ENCODE measurements around the gene POLA2. TPM values are rescaled to one million over a fixed set of nuclear protein-coding genes. Genes with fewer than 3 reads are reported as not detected.
"Not testable (repeated sequence)": the region's sequence is repeated elsewhere in the genome, so short reads cannot be mapped to it uniquely, and the experiment has no call there.

The POLA2 gene
- total RNA-seq, 2 experiments from 2014 or later, result 79.8 to 89.5 TPM

DNA sequence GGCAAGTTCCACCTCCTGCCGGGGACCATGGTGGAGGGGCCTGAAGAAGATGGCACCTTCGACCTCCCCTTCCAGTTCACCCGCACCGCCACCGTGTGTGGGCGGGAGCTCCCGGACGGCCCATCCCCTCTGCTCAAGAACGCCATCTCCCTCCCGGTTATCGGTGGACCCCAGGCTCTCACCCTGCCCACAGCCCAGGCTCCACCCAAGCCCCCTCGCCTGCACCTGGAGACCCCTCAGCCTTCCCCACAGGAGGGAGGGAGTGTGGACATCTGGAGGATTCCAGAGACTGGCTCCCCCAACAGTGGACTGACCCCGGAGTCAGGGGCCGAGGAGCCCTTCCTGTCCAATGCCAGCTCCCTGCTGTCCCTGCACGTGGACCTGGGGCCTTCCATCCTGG is 59.3 kb downstream of the POLA2 start:
- CTCF ChIA-PET, result interaction anchor here (0.7 to 2.3 kb wide), 3 partner anchors 9 to 71 kb away, joined by 4 to 12 read pairs (median 4); no protein-coding TSS in a partner anchor
- H3K4me1 Mint-ChIP-seq, result no peaks in the 10 kb centered on the region
- H3K36me3 Mint-ChIP-seq, result no peaks in the 10 kb centered on the region

DNA sequence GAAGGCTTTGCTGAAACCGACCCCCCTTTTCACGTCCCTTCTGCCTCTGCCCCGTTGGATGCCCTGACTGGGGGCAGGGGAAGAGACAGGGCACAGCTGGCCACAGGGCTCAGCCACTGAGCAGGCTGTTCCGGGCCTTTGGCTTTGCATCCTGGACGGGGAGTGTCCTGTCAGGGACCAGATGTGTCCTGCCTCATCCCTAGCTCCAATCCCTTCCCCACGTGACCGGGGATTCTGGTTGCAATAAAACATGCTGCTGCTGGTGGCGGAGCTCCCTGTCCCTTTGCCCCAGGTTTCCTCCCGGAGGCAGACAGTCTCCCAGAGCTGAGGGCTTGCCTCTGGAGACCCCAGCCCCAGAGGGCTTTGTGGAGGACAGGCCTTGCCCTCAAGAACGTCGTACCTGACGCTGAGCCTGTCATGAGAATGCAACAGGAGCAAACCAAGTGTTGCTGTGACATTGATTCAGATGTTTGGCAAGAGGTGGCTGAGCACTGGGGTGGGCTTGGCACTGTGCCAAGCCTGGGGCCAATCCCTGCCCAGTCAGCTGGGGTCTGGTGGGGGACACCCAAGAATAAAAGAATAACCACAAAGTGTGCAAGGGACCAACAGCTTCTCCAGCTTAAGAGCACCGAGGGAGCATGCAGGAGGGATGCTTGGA is 60.2 kb downstream of the POLA2 start:
- Mint-ChIP-seq H3K27ac (no peak overlapping the region), H3K9me3 (ENCODE audit: low read depth) (no peaks in the 10 kb centered on the region)
- ATAC-seq, result no peak

More for the DNA sequence above, 59.3 kb downstream of the POLA2 start:
- ATAC-seq (no peak), DNase-seq (no peak)
- peaks cover under 1% of the 10 kb centered on the region for H3K27me3 Mint-ChIP-seq
- no peak overlapping the region for H3K4me3 Mint-ChIP-seq
- H3K27ac Mint-ChIP-seq, result no peak overlapping the region
- no peaks in the 10 kb centered on the region for H3K9me3 Mint-ChIP-seq (ENCODE audit: low read depth)

DNA sequence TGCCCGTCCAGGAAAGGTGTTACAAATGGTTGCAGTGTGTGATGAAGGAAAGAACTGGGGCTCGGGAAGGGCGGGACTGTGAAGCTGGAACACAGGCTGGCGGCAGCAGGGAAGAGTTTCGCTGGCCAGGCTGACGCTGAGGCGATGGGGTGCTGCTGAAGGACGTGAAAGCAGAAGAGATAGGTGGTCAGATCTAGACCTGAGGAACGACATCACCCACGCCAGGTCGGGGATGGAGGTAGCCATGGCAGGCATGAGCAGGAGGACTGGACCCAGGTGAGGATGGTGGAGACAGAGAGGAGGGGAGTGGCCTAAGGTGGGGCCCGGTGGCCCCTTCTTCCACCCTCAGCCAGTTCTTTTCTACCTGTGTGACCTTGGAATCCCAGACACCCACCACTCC is 62.1 kb downstream of the POLA2 start:
- Mint-ChIP-seq H3K27me3 (peaks cover 4% of the 10 kb centered on the region), H3K4me1 (no peaks in the 10 kb centered on the region), H3K4me3 (no peak overlapping the region), H3K9me3 (ENCODE audit: low read depth) (no peaks in the 10 kb centered on the region), H3K36me3 (no peaks in the 10 kb centered on the region), H3K27ac (no peak overlapping the region)
- CTCF ChIA-PET, result interaction anchor here (0.7 to 12.9 kb wide), 3 partner anchors 7 to 49 kb away, joined by 3 to 200 read pairs (median 4); partner anchors contain the start of gene CDC42EP2
- ATAC-seq (no peak), DNase-seq (no peak)

More for the DNA sequence above, 60.2 kb downstream of the POLA2 start:
- Mint-ChIP-seq H3K4me3 (no peak overlapping the region), H3K4me1 (no peaks in the 10 kb centered on the region), H3K36me3 (no peaks in the 10 kb centered on the region), H3K27me3 (peaks cover under 1% of the 10 kb centered on the region)
- no peak for DNase-seq
- CTCF ChIA-PET, result no interaction called here

DNA sequence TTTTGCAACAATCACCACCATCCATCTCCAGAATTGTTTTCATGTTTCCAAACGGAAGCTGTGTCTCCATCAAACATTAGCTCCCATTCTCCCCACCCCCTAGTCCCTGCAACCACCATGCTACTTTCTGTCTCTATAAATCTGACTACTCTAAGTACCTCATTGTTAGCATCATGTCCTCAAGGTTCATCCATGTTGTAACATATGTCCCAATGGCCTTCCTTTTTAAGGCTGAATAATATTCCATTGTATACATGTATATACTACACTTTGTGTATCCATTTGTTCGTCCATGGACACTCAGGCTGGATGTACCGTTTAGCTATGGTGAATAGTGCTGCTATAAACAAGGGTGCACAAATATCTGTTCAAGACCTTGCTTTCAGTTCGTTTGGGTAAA is 63.7 kb downstream of the POLA2 start:
- H3K4me3 Mint-ChIP-seq, result no peak overlapping the region
- H3K4me1 Mint-ChIP-seq, result peaks cover 7% of the 10 kb centered on the region
- H3K36me3 Mint-ChIP-seq, result no peaks in the 10 kb centered on the region
- no peaks in the 10 kb centered on the region for H3K9me3 Mint-ChIP-seq (ENCODE audit: low read depth)
- CTCF ChIA-PET, result interaction anchor here (12.9 kb wide), 1 partner anchor 9 kb away, joined by 200 read pairs; the partner anchor contains the start of gene CDC42EP2
- no peak for DNase-seq
- H3K27me3 Mint-ChIP-seq, result peaks cover 6% of the 10 kb centered on the region
- no peak for ATAC-seq
- no peak overlapping the region for H3K27ac Mint-ChIP-seq

DNA sequence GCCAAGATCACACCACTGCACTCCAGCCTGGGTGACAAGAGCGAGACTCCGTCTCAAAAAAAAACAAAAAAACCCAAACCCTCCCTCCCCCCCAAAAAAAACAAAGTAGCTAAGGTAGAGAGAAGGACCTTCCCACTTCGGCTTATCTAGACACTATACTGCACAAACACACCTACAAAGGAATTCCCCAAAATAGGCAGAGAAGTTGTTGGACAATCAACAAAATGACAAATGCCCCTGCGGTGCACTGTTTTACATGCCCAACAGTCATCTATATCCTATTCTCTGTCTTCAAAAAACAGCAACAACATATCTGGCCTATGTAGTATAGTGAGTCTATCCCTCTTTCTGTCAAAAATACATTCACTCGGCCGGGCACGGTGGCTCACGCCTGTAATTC is 65.3 kb downstream of the POLA2 start:
- peaks cover 7% of the 10 kb centered on the region for H3K4me1 Mint-ChIP-seq
- DNase-seq, result no peak

DNA sequence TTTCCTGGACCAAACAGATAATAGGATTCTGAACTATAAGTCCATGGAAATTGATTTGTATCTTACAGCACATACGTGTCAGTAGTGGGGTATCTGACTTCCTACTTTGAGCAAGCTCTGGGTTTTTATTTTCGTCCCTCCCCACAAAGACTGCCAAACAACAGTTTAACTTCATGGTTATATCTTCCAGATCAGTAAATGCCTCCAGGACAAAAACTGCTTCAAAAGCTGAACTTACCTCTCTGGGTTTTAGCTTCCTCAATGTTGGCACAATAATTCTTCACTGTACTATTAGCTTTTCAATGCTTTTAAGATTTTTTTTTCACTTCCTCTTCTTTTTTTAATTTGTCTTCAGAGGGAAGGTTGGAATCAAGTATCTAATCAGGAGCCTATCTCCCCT is 67.7 kb downstream of the POLA2 start:
- ATAC-seq (no peak), DNase-seq (no peak)
- Mint-ChIP-seq H3K4me3 (no peak overlapping the region), H3K4me1 (peaks cover 10% of the 10 kb centered on the region), H3K27me3 (peaks cover 6% of the 10 kb centered on the region), H3K27ac (no peak overlapping the region), H3K36me3 (peaks cover 3% of the 10 kb centered on the region), H3K9me3 (ENCODE audit: low read depth) (no peaks in the 10 kb centered on the region)
- CTCF ChIA-PET, result interaction anchor here (0.5 to 12.9 kb wide), 55 partner anchors 9 to 660 kb away, joined by 3 to 200 read pairs (median 5); partner anchors contain the start of genes CAPN1, CDC42EP2, FAU and MRPL49

More for the DNA sequence above, 65.3 kb downstream of the POLA2 start:
- H3K4me3 Mint-ChIP-seq, result no peak overlapping the region
- CTCF ChIA-PET, result interaction anchor here (12.9 kb wide), 1 partner anchor 10 kb away, joined by 200 read pairs; the partner anchor contains the start of gene CDC42EP2
- peaks cover 6% of the 10 kb centered on the region for H3K27me3 Mint-ChIP-seq
- ATAC-seq, result no peak
- no peaks in the 10 kb centered on the region for H3K9me3 Mint-ChIP-seq (ENCODE audit: low read depth)
- H3K27ac Mint-ChIP-seq, result no peak overlapping the region
- H3K36me3 Mint-ChIP-seq, result no peaks in the 10 kb centered on the region

DNA sequence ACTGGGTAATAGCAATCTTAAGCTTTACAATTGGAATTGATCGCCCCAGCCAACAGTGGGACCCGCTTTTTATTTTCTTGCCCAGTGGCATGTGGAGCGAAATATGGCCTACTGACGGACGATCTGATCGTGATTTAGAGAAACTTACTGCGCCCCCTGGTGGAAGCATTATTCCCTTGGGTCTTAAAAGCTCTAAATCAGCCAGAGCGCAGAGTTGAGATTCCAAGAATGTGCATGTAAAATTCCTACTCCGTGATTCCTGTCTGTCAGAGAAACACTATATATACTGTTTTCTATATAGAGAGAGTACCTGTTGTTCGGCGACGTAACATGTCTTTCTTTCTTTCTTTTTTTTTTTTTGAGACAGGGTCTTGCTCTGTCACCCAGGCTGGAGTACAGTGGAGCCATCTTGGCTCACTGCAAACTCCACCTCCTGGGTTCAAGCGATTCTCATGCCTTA is 68.2 kb downstream of the POLA2 start:
- Mint-ChIP-seq H3K4me1 (peaks cover 15% of the 10 kb centered on the region), H3K4me3 (no peak overlapping the region), H3K9me3 (ENCODE audit: low read depth) (no peaks in the 10 kb centered on the region), H3K27me3 (peaks cover 6% of the 10 kb centered on the region), H3K27ac (no peak overlapping the region), H3K36me3 (peaks cover 5% of the 10 kb centered on the region)
- DNase-seq (peak; percentile 89), ATAC-seq (no peak)
- CTCF ChIA-PET, result interaction anchor here (0.5 to 12.9 kb wide), 56 partner anchors 9 to 660 kb away, joined by 3 to 200 read pairs (median 4); partner anchors contain the start of genes CAPN1, CDC42EP2, FAU and MRPL49

DNA sequence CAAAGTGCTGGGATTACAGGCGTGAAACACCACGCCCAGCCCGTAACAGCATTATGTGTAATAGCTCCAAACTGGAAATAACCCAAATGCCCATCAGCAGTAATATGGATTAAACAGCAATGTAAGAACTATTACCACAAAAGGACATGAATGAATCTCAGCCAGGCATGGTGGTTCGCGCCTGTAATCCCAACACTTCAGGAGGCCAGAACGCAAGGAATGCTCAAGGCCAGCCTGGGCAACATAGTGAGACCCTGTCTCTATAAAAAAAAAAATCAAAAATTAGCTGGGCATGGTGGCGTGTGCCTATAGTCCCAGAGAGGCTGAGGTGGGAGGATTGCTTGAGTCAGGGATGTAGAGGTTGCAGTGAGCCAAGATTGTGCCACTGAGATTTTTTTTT is 68.8 kb downstream of the POLA2 start:
- CTCF ChIA-PET, result interaction anchor here (0.7 to 12.9 kb wide), 48 partner anchors 8 to 453 kb away, joined by 3 to 200 read pairs (median 5); partner anchors contain the start of genes CAPN1, CDC42EP2, FAU and MRPL49
- Mint-ChIP-seq H3K4me3 (no peak overlapping the region), H3K36me3 (peaks cover 9% of the 10 kb centered on the region), H3K9me3 (ENCODE audit: low read depth) (no peaks in the 10 kb centered on the region), H3K27me3 (peaks cover 6% of the 10 kb centered on the region), H3K4me1 (peaks cover 20% of the 10 kb centered on the region), H3K27ac (no peak overlapping the region)
- ATAC-seq, result no peak
- DNase-seq, result no peak

DNA sequence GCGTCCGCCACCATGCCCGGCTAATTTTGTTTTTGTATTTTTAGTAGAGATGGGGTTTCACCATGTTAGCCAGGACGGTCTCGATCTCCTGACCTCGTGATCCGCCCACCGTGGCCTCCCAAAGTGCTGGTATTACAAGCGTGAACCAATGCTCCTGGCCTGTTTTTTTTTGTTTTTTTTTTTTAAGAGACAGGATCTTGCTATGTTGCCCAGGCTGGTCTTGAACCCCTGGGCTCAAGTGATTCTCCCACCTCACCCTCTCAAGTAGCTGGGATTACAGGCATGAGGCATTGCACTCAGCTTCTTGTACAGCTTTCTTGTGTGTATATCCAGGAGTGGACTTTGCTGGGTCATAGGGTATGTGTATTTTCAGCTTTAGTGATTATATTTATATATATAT is 70.8 kb downstream of the POLA2 start:
- peaks cover 11% of the 10 kb centered on the region for H3K36me3 Mint-ChIP-seq
- ATAC-seq; H3K9me3 Mint-ChIP-seq (ENCODE audit: low read depth); H3K27ac Mint-ChIP-seq; DNase-seq; H3K4me3 Mint-ChIP-seq; H3K27me3 Mint-ChIP-seq: not testable (repeated sequence)
- H3K4me1 Mint-ChIP-seq, result peaks cover 23% of the 10 kb centered on the region
- CTCF ChIA-PET, result interaction anchor here (1.0 to 12.9 kb wide), 9 partner anchors 16 to 198 kb away, joined by 3 to 200 read pairs (median 5); partner anchors contain the start of gene CDC42EP2

DNA sequence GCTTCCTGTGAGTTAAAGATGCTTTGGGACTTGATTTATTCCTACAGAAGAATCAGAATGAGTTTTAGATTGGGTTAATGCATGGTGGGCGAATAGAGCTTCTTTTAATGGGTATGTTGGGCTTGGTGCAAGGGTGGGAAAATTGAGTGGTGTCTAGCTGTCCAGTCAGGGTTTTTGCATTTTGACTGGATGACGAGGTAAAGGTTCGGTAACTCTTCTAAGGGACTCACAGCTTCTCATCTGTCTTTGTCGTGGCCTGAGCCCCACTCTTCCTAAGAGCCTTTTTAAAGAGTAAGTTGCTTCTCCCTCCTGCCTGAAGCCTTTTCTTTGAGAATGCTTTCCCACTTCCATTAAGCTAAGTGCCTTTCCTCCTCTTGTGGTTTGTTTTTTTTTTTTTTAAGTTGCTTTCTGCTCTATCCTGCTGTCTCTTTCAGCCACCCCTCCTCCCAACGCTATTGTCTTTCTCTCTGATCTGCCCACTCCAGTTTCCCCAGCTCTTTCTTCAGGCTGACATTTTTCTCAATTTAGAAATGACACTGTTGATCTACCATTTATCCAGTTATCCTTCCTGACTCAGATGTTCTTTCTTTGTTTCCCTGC is 73.0 kb downstream of the POLA2 start:
- CTCF ChIA-PET, result interaction anchor here (0.6 to 12.9 kb wide), 10 partner anchors 10 to 81 kb away, joined by 3 to 200 read pairs (median 3); partner anchors contain the start of gene CDC42EP2
- peaks cover 18% of the 10 kb centered on the region for H3K36me3 Mint-ChIP-seq

DNA sequence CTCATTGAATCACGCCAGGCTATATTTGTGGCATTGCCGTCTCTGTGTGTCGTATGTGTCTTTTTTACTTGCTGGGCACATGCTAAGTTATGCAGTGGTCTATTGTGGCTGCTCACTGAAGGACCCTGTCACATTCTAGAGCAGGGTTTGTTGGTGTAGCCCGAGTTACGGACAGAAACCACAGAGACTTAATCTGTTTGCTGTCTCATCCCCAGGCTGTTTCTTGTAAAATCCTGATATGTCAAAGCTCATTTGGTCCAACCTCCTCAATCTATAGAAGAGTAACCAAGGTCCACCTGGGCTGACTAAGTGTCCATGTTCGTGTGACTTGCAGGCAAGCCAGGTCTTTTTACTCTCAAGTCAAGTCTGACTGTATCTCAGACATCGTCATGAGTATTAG is 76.9 kb downstream of the POLA2 start:
- peaks cover 35% of the 10 kb centered on the region for H3K4me1 Mint-ChIP-seq
- CTCF ChIA-PET, result interaction anchor here (1.6 to 2.7 kb wide), 3 partner anchors 9 to 113 kb away, joined by 4 to 21 read pairs (median 7); partner anchors contain the start of gene CDC42EP2
- ATAC-seq, result no peak
- no peak overlapping the region for H3K4me3 Mint-ChIP-seq
- no peaks in the 10 kb centered on the region for H3K27me3 Mint-ChIP-seq
- no peaks in the 10 kb centered on the region for H3K9me3 Mint-ChIP-seq (ENCODE audit: low read depth)
- DNase-seq, result no peak
- no peak overlapping the region for H3K27ac Mint-ChIP-seq
- H3K36me3 Mint-ChIP-seq, result peaks cover 38% of the 10 kb centered on the region

More for the DNA sequence above, 73.0 kb downstream of the POLA2 start:
- Mint-ChIP-seq H3K4me3 (peak overlapping the region; percentile 84), H3K27ac (peak overlapping the region; percentile 73), H3K27me3 (peaks cover 1% of the 10 kb centered on the region), H3K9me3 (ENCODE audit: low read depth) (no peaks in the 10 kb centered on the region), H3K4me1 (peaks cover 34% of the 10 kb centered on the region)
- no peak for DNase-seq
- ATAC-seq, result no peak

DNA sequence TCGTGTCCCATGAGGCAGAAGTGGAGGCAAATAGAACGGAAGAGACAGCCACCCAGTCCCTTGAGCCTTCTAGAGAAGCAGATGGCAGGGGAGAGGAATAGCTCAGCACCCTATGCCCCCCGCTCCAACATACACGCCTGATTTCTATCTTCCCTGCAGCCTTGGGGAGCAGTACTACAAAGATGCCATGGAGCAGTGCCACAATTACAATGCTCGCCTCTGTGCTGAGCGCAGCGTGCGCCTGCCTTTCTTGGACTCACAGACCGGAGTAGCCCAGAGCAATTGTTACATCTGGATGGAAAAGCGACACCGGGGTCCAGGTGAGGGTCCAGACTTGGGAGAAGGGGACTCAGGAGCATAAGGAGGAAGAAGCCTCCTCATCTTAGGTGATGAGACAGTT is 78.5 kb downstream of the POLA2 start:
- Mint-ChIP-seq H3K36me3 (peaks cover 41% of the 10 kb centered on the region), H3K4me3 (no peak overlapping the region), H3K27ac (no peak overlapping the region), H3K9me3 (ENCODE audit: low read depth) (no peaks in the 10 kb centered on the region), H3K27me3 (no peaks in the 10 kb centered on the region), H3K4me1 (peaks cover 25% of the 10 kb centered on the region)
- DNase-seq, result no peak
- CTCF ChIA-PET, result interaction anchor here (2.7 kb wide), 1 partner anchor 11 kb away, joined by 21 read pairs; no protein-coding TSS in a partner anchor
- no peak for ATAC-seq

DNA sequence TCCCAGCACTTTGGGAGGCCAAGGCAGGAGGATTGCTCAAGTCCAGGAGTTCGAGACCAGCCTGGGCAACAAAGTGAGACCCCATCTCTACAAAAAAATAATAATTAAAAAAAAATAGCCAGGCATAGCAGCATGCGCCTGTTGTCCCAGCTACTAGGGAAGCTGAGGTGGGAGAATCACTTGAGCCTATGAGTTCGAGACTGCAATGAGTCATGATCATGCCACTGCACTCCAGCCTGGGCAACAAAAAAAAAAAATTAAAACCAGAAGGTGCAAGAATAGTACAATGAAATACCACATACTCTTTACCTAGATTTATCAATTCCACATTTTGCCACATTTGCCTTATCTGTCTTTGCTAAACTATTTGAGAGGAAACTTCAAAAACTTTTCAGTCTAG is 80.1 kb downstream of the POLA2 start:
- Mint-ChIP-seq H3K27me3 (no peaks in the 10 kb centered on the region), H3K27ac (no peak overlapping the region), H3K4me3 (no peak overlapping the region), H3K36me3 (peaks cover 48% of the 10 kb centered on the region), H3K4me1 (peaks cover 19% of the 10 kb centered on the region), H3K9me3 (ENCODE audit: low read depth) (no peaks in the 10 kb centered on the region)
- CTCF ChIA-PET, result interaction anchor here (0.7 to 0.9 kb wide), 2 partner anchors 12 to 137 kb away, joined by 3 read pairs; no protein-coding TSS in a partner anchor
- DNase-seq (no peak), ATAC-seq (no peak)

All from activated CD8-positive, alpha-beta memory T cell treated with anti-CD3 and anti-CD28 coated beads, Interleukin-2, amount 10 ng/mL, durations not matched to agents 7 days and 5 days (primary cell).